ENCODE measurements around the gene ANKRD28.
"Not testable (repeated sequence)": the region's sequence is repeated elsewhere in the genome, so short reads cannot be mapped to it uniquely, and the experiment has no call there.

Gene ANKRD28

DNA sequence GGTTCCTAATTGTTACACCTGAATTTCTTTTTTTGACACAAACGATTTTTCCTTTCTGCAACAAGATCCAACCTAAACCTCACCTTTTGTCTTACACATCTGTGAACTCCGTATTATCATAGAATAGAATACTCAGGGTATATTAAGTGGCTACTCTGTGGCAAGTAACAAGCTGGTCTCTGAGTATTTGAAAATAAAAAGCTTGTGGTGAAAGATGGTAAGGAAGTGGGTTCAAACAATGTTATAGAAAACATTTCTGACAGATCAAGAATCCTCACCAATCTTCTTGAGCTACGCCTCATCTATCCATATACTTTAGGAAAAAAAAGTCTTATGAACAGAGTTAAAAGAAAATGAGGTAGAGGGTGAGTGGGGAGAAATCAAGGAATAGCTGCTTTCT lies 3.5 kb upstream of the ANKRD28 start:
- no peak for DNase-seq

DNA sequence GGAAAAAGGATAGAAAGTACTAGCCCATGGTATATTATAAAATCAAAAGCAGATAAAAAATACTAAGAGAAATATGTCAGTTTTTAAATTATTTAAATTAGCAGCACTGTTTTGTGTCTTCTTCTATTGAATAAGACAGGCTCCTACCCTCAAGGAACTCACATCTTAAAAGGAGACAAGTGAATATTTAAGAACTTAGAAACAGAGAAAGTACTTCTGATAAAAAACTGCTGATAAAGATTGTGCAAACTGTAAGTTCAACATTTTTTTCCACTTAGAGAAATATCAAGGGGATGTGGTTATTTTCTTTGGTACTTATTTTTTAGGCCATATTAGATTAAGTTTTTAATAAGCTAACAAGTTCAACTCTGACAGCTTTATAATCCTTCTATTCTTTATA lies 3.0 kb upstream of the ANKRD28 start:
- DNase-seq = no peak

DNA sequence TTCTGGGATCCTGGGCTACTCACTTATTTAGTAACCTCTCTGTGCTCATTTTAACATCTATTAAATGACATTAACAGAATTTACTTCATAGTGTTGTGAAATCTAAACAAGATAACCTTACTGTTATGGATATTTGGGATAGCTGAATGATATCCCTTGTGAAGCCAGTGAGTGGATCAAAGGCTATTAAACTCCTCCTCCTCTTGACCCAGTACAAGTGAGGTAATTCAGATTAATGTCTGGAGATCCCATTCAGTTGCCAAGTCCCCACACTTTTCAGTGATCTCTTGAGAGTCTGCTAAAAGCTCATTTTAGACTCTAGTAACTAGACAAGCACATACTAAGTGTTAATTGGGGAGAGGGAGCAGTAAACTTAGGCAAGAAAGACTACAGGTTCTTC lies 2.5 kb upstream of the ANKRD28 start:
- no peak for DNase-seq

DNA sequence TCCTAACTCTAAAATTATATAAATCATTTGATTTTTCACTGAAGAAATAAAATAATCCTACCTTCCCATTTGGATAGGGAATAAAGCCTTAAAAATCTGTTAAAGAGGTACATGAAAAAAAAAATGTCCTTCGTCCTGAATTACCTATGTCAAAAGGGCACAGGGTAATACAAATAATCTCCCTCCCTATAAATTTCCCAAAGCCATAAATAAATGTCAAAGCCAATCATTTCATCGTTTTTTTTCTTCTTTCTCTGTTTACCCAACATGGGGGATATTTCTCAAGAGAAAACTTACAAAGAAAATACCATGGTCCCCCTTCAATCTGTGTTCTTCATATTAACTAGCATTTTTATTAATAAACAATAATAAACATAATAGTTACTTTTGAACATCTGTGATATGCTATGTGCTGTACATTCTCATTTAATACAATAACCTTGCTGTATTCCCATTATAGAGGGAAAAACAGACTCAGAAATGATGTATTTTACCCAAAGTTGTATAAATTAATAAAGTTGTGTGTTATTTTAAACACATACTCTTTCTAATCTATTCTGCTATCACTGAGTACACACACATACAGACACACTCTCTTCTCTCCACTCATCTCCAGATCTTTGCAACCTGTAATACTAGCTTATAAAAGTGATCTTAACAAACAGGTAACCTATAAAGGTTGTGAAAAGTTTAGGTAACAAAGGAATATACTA lies 910 bp upstream of the ANKRD28 start:
- DNase-seq = no peak

DNA sequence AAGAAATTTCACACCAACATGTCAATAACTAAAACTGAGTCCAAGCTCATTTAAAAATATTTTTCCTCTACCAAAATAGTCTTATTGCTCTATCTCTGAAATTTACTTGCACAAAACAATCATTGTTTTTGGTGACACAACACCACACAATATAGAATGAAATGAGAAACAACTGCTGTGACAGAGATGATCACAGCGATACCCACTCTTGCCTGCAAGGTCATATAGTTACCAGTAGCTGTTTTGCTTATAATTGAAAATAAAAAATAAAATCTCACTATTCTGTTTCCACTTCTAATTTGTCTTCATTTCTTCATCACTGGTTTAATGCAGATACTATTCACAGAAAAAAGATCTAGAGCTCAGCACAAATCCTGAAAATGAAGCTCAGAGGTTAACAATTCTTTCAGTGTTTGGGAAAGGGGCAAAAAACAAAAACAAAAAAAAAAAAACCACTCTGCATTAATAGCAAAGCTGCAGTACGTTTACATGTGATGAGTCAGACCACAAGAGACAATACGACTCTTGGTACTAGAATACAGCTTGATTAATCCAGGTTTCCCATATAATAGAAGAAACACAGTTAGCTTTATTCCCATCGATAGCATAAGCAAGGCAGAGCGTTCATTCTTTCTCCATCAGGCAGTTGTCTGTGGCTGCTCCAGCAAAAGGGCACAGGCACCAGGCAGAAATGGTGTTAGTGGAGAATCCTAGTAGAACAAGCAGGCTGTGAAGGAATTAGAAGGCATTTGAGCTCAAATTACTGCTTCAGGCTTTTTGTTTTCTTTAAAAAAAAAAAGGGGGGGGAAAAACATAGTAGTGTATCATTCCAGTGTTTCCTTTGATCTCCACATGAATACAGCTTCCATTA lies 773 bp downstream of the ANKRD28 start:
- no peak for DNase-seq

DNA sequence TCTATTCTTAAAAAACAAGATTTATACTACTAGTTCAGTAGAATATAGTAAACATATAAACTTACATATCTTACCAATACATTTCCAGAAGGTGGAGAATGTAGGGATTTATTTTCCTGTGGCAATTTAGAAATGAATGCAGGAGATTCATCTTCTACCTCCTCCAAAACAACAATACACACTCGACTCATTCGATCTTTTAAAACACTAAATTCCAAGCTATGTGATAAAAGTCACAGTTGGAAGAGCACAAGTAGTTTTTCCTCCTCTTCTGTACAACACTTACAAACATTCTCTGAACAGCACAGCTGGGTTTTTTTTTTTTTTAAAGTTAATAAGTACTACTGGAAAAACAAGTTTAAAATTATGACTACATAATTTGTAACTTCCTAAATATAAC lies 1.4 kb downstream of the ANKRD28 start:
- DNase-seq = no peak

DNA sequence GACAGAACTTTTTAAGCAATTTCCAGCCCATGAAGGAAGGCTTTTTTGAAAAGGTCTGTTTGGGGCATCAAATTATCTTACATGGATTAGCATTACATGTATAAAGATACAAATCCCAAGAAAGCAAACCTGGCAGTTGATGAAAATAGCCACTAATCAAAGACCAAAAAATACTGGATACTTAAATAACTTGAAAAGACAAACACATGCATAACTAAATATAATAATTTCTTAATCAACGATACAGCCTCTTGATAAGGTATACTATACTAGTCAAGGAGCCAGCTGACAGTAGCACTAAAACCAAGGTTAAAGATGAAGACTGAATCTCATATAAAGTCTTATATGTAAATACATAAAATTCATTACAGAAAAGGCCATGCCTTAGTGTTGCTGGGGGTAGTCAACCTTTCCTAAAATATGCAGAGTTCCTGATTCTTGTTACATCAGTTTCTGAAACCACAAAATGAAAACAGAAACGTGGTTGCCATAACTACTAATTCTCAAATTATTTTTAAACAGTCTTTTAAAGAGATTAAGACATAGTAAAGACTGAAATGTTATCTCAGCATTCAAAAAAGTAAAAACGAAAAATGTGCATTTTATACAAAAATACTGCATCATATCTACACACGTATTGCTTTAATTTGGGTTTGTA lies 2.0 kb downstream of the ANKRD28 start:
- DNase-seq = no peak

DNA sequence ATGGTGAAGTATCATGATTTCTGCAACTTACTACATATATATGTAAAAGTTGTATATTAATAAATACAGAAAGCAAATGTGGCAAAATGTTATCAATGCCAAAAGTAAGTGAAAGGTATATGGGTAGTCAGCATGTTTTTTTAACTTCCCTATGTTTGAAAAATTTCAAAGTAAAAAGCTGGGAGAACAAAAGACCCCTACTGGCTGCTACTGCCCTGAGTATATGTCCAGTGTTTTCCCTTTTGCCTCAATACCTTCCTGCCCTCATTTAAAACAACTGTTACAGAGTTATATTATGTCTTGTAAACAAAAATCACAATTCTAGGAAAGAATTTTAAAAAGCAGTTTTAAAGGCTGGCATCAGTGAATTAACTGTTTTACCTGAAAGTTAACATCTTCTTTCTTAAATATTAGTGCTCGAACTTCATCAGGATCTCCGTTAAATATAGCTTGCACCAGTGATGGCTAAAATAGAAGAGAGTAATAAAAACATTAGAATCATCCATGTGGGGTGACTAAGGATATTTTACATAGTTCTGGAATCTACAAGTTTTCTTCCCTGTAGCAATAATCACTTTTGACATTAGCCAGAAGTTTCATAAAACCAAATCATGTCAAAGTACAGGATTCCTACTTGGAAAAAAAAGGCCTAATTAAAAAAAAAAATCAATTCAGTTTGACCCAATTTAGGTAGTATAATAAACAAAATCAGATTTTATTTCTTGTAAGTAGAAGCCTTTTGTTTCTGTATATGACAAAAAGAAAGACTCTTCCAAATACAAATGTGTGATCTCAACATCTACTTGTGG lies 2.7 kb downstream of the ANKRD28 start:
- no peak for DNase-seq

DNA sequence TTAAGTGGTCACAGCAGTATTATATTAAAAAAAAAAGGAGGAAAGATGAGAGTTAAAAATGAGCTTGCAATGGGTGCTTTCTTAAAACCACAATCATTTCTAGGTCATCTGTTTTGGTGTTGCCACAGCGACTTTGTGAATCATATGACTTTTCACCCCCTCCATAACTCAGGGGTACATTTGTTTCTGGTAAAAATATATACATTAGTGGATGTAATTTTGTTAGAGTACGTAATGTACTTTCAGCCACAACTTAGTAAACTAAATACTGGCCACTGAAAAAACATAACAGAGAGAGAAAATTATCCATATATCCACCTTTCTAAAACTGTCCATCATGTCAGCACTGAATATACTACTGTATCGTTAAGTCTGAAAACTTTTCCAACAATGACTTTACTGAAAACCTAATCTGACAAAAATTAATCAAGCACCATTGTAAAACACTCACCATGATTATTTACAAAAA lies 3.4 kb downstream of the ANKRD28 start:
- no peak for DNase-seq

DNA sequence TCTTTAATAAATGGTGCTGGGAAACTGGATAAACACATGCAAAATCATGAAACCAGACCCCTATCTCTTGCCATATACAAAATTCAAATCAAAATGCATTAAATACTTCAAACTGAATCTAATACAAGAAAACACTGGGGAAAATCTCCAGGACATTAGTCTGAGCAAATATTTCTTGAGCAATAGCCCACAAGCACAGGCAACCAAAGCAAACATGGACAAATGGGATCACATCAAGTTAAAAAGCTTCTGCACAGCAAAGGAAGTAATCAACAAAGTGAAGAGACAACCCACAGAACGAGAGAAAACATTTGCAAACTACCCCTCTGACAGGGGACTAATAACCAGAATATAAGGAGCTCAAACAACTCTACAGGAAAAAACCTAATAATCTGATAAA lies 6.3 kb downstream of the ANKRD28 start:
- DNase-seq = no peak

DNA sequence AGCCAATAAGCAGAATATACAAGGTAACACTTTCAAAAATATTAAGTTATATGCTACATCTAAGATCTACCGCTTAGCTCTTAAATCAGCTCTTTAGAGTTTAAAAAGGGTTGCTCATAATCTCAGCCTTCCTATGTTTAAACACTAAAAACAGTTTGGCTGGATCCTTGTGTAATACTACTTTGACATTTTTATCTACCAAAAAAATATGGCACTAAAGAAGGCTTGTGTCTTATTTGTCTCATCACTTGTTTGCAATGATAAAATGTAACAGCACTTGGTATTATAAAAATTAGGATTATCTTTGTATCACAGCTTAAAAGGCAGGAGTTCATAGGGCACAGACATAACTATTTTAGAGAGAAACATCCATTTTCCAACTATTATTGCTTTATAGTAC lies 9.8 kb downstream of the ANKRD28 start:
- no peak for DNase-seq

DNA sequence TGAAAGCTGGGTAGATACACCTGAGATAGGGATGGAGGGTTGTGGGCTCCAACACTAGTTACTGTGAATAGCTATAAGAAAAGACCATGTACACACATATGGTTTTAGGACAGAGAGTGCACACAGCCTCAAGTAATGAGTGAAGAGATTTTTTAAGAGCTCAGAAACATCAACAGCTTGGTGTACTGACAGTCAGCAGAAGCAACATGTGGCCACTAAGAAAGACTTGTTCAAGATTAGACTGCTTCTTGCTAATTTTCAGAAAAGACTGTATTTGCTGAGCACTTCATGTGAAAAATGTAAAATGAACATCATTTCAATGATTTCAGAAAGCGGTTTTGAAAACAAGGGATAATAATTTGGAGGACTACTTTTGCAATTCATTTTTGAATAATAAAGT lies 10.3 kb downstream of the ANKRD28 start:
- DNase-seq = no peak

DNA sequence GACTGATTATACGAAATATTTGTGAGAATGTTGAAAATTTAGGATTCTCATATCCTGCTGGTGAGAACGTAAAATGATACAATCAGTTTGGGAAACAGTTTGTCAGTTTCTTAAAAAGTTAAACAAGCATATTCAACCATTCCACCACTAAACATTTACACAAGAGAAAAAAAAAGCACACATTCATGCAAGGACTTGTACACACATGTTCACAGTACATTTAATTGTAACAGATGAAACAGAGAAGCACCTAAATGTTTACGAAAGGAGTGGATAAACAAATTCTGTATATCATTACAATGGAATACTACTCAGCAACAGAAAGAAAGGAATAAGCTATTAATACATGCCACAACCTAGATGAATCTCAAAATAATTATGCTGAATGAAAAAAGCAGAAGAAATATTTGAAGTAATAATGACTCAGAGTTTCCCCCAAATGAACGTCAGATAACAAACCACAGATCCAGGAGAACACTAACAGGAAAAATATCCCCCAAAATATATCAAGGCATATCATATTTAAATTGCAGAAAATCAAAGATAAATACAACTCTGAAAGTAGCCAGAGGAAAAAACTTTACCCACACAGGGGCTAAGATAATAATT lies 14.3 kb downstream of the ANKRD28 start:
- no peak for DNase-seq

DNA sequence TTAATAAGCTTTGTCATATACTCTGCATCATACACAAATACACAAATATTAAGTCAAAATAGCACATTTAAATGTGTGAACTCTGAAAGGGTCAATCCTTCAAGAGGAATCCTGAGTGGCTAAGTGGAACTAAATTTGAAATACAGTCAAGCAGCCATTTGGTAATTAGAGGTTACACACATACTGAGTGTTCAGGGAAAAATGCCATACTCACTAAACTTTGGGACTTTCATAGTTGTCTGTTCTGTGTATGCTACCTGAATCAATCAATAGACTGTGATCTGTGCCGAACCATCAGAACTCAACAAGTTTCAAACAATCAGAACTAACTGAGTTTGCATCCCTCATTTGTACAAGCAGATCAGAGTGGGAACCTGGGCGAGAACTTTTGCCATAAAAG lies 15.3 kb downstream of the ANKRD28 start:
- DNase-seq = no peak

DNA sequence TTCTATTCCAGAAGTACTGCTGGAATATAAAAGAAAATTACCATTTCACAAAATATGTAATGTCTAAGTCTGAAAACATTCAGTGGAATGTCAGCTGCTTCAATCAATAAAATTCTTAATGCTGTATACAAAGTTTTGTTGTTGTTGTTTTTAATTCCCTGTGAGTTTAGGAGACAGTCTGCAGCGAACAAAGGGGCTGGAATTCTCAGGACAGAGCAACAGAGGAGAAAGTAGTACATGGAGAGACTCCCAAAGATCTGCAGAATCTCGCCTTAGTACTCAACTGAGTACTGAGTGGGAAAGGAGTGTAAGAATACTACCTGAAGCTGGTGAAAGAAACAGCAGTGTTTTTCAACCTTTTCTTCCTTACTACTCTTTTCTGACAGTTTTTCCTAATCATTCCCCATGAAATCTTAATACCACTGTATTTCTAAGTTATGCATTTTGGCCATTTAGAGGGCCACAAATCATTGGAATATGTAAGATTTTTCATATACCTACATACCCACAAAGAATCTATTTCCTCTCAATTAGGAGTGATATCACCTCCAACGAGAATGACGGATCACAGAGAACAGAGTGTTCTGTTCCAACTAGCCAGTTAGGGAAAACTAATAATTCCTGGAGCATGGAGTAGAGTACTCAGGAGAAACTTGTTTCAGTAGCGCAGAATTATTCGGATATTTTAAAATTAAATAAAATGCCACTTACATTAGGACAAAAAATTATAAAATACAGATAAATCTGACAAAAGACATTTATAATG lies 16.0 kb downstream of the ANKRD28 start:
- no peak for DNase-seq

DNA sequence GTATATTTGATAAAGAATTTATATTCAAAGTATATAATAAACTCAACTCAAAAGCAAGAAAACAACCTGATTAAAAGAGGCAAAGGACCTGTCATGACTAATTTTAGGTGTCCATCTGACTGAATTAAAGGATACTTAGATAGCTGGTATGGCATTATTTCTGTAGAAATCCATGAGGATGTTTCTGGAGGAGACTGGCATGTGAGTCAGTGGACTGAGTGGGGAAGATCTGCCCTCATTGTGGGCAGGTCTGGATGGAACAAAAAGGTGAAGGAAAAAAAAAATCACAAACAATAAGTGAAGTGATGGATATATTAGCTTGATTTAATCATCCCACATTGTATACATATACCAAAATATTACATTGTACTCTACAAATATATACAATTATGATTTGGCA lies 16.6 kb downstream of the ANKRD28 start:
- no peak for DNase-seq

DNA sequence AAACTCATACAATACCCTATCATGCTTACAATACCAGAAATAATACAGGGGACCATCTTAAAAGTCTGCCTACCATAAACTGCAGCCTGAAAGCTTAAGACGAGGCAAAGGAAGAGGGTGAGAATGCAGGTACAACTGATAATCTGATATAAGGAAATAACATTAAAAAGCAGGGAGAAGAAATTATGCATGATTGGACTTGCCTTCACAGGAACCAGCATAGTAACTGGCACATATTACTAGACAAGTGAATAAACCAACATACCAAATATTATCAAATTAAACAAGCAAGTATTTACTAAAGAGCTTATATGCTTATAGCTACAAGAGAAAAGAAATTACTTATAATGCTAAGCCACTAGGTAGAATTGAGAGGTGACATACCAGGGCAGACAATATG lies 18.7 kb downstream of the ANKRD28 start:
- DNase-seq = no peak

DNA sequence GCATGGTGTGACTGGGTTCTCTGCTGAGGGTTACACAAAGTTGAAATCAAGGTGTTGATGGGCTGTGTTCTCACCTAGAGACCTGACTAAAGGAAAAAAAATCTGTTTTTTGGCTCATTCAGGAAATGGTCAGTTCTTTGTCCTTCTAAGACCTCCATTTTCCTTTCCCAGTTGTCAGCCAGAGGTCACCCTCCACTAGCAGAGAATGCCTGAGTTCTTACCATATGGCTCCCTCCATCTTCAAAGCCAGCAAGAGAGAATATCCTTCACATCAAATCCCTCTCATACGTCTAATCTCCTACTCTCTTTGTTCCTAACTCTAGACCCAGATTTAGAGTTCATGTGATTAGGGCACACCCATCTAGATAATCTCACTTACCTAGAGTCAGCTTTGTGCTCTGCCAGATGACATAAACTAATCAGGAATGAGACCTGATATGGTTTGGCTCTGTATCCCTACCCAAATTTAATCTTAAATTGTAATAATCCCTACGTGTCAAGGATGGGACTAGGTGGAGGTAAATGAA lies 19.4 kb downstream of the ANKRD28 start:
- DNase-seq = no peak

DNA sequence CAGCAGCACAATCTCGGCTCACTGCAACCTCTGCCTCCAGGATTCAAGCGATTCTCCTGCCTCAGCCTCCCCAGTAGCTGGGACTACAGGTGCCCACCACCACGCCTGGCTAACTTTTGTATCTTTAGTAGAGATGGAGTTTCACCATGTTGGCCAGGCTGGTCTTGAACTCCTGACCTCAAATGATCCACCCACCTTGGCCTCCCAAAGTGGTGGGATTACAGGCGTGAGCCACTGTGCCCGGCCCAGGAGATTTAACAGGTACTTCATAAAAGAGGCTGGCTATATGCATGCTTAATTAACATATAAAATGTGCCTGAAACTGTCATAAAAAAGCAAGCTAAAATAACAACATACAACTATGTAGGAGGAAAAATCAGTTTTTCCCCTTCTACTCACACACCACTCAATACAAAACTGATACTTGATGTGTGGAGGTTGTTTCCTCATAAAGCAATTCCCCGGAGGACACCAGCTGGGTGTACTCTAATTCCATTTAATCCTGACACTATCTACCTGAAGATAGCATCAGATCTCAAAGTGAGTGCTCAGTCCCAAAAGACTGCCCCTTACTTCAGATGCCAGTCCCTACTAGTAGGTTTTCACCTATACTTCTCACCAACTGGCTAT lies 22.7 kb downstream of the ANKRD28 start:
- DNase-seq = not testable (repeated sequence)

DNA sequence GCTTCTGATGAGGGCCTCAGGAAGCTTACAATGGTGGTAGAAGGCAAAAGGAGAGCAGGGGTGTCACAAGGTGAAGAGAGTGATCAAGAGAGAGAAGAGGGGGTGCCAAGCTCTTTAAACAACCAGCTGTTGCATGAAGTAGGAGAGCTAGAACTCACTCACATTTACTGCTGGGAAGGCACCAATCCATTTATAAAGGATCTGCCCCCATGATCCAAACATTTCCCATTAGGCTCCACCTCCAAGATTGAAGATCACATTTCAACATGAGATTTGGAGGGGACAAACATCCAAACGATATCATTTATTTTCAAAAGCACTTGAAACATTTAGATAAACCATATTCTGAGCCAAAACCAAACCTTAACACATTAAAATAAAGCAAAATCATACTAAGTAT lies 26.3 kb downstream of the ANKRD28 start:
- no peak for DNase-seq
